HepG2 (cell line): ENCODE measurements around the gene MTX2.

Experiments
- CHD4 ChIP-seq: fragments of 200-600 bp; sonication (generic); IDR thresholded peaks from 2 replicates; pipeline ENCODE4 v1.7.0; 2017; ENCODE audit warnings: mild to moderate bottlenecking, low read length, borderline replicate concordance
- MTF2 ChIP-seq: sonication (generic); formaldehyde crosslinking; IDR thresholded peaks from 2 replicates; pipeline ENCODE4 v1.5.0; 2020; ENCODE audit warnings: missing genetic modification reagents, borderline replicate concordance
- NONO ChIP-seq, 2 experiments: fragments of 450-650 bp in 1 of 2; sonication (generic) in 1 of 2; formaldehyde crosslinking in 1 of 2; IDR thresholded peaks in 1 of 2; conservative IDR thresholded peaks in 1 of 2; 2 replicates each; pipeline versions ENCODE4 v1.6.1 to v1.8.0; 2017 to 2022; ENCODE audit warnings: mild to moderate bottlenecking in 1 of 2, missing genetic modification reagents in 1 of 2, moderate library complexity in 1 of 2
- POLR2A ChIP-seq, 2 experiments: IDR thresholded peaks; 2 replicates each; pipeline ENCODE4 v1.6.1; 2011; ENCODE audit warnings: low read depth in 2 of 2, low read length in 2 of 2, mild to moderate bottlenecking in 1 of 2, moderate library complexity in 1 of 2; ENCODE audit not compliant: insufficient read depth in 1 of 2
- ZFX ChIP-seq: sonication (generic); formaldehyde crosslinking; IDR thresholded peaks from 2 replicates; pipeline ENCODE4 v1.4.0; 2020; ENCODE audit warnings: mild to moderate bottlenecking, low read depth, missing genetic modification reagents, moderate library complexity
- ZNF12 ChIP-seq: sonication (generic); formaldehyde crosslinking; IDR thresholded peaks from 2 replicates; pipeline ENCODE4 v1.5.0; 2020; ENCODE audit warnings: missing genetic modification reagents
- TF ChIP-seq, protein P1 (sequence below): sonication (generic); formaldehyde crosslinking; IDR thresholded peaks from 2 replicates; pipeline ENCODE4 v1.4.0; 2020; ENCODE audit warnings: mild to moderate bottlenecking, missing genetic modification reagents
- TF ChIP-seq, protein P2 (sequence below): sonication (generic); formaldehyde crosslinking; IDR thresholded peaks from 2 replicates; pipeline ENCODE4 v1.5.1; 2020; ENCODE audit warnings: mild to moderate bottlenecking, missing genetic modification reagents, borderline replicate concordance

DNA sequence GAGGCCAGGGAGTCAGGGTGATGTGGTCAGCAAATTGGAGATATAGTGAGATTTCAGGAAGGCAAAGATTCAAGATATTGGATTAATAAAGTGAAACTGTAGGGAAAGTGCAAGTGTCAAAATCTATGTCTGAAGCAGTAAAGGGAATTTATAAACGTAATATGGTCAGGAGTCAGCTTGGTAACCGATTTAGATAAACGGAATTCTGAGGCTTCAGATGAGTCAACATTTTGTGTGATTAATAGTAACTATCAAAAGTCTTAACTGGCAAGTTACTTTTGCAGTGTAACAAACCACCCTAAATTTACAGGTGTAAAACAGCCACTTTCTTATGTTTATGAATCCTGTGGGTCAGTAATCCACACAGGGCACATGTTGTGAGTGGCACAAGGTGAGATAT, 10.9 kb downstream of the MTX2 start:
- TF ChIP-seq MTF2 (CRISPR knock-in tag): no peak
- TF ChIP-seq CHD4: no peak
- no peak for TF ChIP-seq ZNF12 (CRISPR knock-in tag)
- no peak for TF ChIP-seq ZFX (CRISPR knock-in tag)
- TF ChIP-seq POLR2A (IDR thresholded peaks at IDR 0.05; ENCODE audit: insufficient read depth in 1 of 2, low read depth in 2 of 2, low read length in 2 of 2): no peak
- TF ChIP-seq, protein P1, sequence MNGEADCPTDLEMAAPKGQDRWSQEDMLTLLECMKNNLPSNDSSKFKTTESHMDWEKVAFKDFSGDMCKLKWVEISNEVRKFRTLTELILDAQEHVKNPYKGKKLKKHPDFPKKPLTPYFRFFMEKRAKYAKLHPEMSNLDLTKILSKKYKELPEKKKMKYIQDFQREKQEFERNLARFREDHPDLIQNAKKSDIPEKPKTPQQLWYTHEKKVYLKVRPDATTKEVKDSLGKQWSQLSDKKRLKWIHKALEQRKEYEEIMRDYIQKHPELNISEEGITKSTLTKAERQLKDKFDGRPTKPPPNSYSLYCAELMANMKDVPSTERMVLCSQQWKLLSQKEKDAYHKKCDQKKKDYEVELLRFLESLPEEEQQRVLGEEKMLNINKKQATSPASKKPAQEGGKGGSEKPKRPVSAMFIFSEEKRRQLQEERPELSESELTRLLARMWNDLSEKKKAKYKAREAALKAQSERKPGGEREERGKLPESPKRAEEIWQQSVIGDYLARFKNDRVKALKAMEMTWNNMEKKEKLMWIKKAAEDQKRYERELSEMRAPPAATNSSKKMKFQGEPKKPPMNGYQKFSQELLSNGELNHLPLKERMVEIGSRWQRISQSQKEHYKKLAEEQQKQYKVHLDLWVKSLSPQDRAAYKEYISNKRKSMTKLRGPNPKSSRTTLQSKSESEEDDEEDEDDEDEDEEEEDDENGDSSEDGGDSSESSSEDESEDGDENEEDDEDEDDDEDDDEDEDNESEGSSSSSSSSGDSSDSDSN: no peak
- TF ChIP-seq, protein P2, sequence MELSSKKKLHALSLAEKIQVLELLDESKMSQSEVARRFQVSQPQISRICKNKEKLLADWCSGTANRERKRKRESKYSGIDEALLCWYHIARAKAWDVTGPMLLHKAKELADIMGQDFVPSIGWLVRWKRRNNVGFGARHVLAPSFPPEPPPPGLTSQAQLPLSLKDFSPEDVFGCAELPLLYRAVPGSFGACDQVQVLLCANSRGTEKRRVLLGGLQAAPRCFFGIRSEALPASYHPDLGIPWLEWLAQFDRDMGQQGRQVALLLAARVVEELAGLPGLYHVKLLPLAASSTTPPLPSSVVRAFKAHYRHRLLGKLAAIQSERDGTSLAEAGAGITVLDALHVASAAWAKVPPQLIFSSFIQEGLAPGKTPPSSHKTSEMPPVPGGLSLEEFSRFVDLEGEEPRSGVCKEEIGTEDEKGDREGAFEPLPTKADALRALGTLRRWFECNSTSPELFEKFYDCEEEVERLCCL: no peak
- TF ChIP-seq NONO (IDR thresholded peaks at IDR 0.05): no peak
- no peak for TF ChIP-seq NONO (CRISPR knock-in tag; conservative IDR thresholded peaks at IDR 0.05)
